WTC11 (cell line): ENCODE data around the gene MTM1. TPM values are rescaled to one million over a fixed set of nuclear protein-coding genes. Genes with fewer than 3 reads are reported as not detected.

ENCODE experiments used
- ATAC-seq: fragments of 200-7000 bp; cut with Tn5 transposase; 2 replicates; pipeline ENCODE4 v1.10.0; 2021; ENCODE audit warnings: mild to moderate bottlenecking, moderate library complexity
- CTCF ChIA-PET: fragments of 300-600 bp; sonication (Branson Sonifier 250); formaldehyde crosslinking; loops from one replicate; lab custom pipeline; 2021; ENCODE audit warnings: antibody characterized with exemption; lab: Charles Lee
- POLR2A ChIA-PET: fragments of 350-600 bp; sonication (Branson Sonifier 250); formaldehyde crosslinking; loops from one replicate; lab custom pipeline; 2021; ENCODE audit warnings: antibody characterized with exemption; lab: Charles Lee
- DNase-seq: peaks from one replicate; pipeline ENCODE4 v3.0.0; 2021; ENCODE audit warnings: low spot score
- H3K27ac Mint-ChIP-seq: 2 replicates; pipeline ENCODE4 v1.8.0; 2021; ENCODE audit warnings: mixed read lengths
- H3K27me3 Mint-ChIP-seq: 2 replicates; pipeline ENCODE4 v1.8.0; 2021; ENCODE audit warnings: low read depth, mild to moderate bottlenecking, moderate library complexity, mixed read lengths
- H3K36me3 Mint-ChIP-seq: 2 replicates; pipeline ENCODE4 v1.8.0; 2021; ENCODE audit warnings: mixed read lengths
- H3K4me1 Mint-ChIP-seq: 2 replicates; pipeline ENCODE4 v1.8.0; 2022; ENCODE audit warnings: mixed read lengths
- H3K4me3 Mint-ChIP-seq: 2 replicates; pipeline ENCODE4 v1.8.0; 2021; ENCODE audit warnings: mild to moderate bottlenecking, moderate library complexity, mixed read lengths
- H3K9me3 Mint-ChIP-seq: 2 replicates; pipeline ENCODE4 v1.8.0; 2021; ENCODE audit warnings: mixed read lengths
- AR ChIP-seq: fragments of 250-450 bp; sonication (Bioruptor Pico); IDR thresholded peaks from 2 replicates; pipeline ENCODE4 v1.9.0; 2021; ENCODE audit warnings: mild to moderate bottlenecking
- CTCF ChIP-seq: fragments of 200-600 bp; IDR thresholded peaks from 2 replicates; pipeline ENCODE4 v1.8.0; 2022; ENCODE audit warnings: antibody characterized with exemption
- E2F1 ChIP-seq: sonication (generic); formaldehyde crosslinking; IDR thresholded peaks from 2 replicates; pipeline ENCODE4 v1.8.0; 2022; ENCODE audit warnings: mild to moderate bottlenecking, missing genetic modification reagents
- E2F4 ChIP-seq: sonication (generic); formaldehyde crosslinking; IDR thresholded peaks from 2 replicates; pipeline ENCODE4 v1.8.1; 2022; ENCODE audit warnings: low read depth, mild to moderate bottlenecking, moderate library complexity, missing genetic modification reagents, borderline replicate concordance
- EMX1 ChIP-seq: fragments of 250-450 bp; sonication (Bioruptor Pico); IDR thresholded peaks from 2 replicates; pipeline ENCODE4 v1.8.0; 2021; ENCODE audit warnings: mild to moderate bottlenecking
- ETV6 ChIP-seq: sonication (generic); formaldehyde crosslinking; IDR thresholded peaks from 2 replicates; pipeline ENCODE4 v1.8.1; 2022; ENCODE audit warnings: mild to moderate bottlenecking, missing genetic modification reagents
- FOXK1 ChIP-seq: sonication (generic); formaldehyde crosslinking; IDR thresholded peaks from 2 replicates; pipeline ENCODE4 v1.8.0; 2022; ENCODE audit warnings: mild to moderate bottlenecking, moderate library complexity, missing genetic modification reagents
- MXD4 ChIP-seq: fragments of 250-450 bp; sonication (Bioruptor Pico); IDR thresholded peaks from 2 replicates; pipeline ENCODE4 v1.8.0; 2021; ENCODE audit warnings: mild to moderate bottlenecking, moderate library complexity, borderline replicate concordance
- NR2C2 ChIP-seq: sonication (generic); formaldehyde crosslinking; IDR thresholded peaks from 2 replicates; pipeline ENCODE4 v1.8.0; 2022; ENCODE audit warnings: mild to moderate bottlenecking, missing genetic modification reagents
- NR3C1 ChIP-seq: sonication (generic); formaldehyde crosslinking; conservative IDR thresholded peaks from 2 replicates; pipeline ENCODE4 v1.8.1; 2023; ENCODE audit warnings: low read depth, mild to moderate bottlenecking, missing genetic modification reagents
- PRDM15 ChIP-seq: sonication (generic); formaldehyde crosslinking; IDR thresholded peaks from 2 replicates; pipeline ENCODE4 v1.8.0; 2022; ENCODE audit warnings: missing genetic modification reagents
- SP1 ChIP-seq: sonication (generic); formaldehyde crosslinking; conservative IDR thresholded peaks from 2 replicates; pipeline ENCODE4 v1.8.1; 2022; ENCODE audit warnings: missing genetic modification reagents
- STAT6 ChIP-seq: sonication (generic); formaldehyde crosslinking; conservative IDR thresholded peaks from 2 replicates; pipeline ENCODE4 v1.8.1; 2023; ENCODE audit warnings: mild to moderate bottlenecking, low read depth, missing genetic modification reagents, moderate library complexity
- TCF7 ChIP-seq: sonication (generic); formaldehyde crosslinking; IDR thresholded peaks from 2 replicates; pipeline ENCODE4 v1.8.0; 2022; ENCODE audit warnings: mild to moderate bottlenecking, low read depth, missing genetic modification reagents, moderate library complexity
- ZNF219 ChIP-seq: sonication (generic); formaldehyde crosslinking; IDR thresholded peaks from 2 replicates; pipeline ENCODE4 v1.8.0; 2023; ENCODE audit warnings: missing genetic modification reagents, mild to moderate bottlenecking, borderline replicate concordance
- ZNF396 ChIP-seq: fragments of 250-450 bp; sonication (Bioruptor Pico); IDR thresholded peaks from 2 replicates; pipeline ENCODE4 v1.8.0; 2021; ENCODE audit warnings: mild to moderate bottlenecking, moderate library complexity, borderline replicate concordance
- total RNA-seq: library from RNA; stranded (reverse); gene quantifications from 3 replicates; pipeline ENCODE4 v1.2.3, GENCODE V29; 2021

Gene MTM1
- total RNA-seq, 1 experiment from 2014 or later, result 10.4 TPM

GRCh38 chrX:150664290-150664689, 95.9 kb downstream of the MTM1 start:
- ChIA-PET CTCF (no interaction called here), POLR2A (no interaction called here)
- Mint-ChIP-seq H3K36me3 (peaks cover 21% of the 10 kb centered on the region), H3K9me3 (no peaks in the 10 kb centered on the region), H3K4me3 (no peak overlapping the region), H3K27ac (no peak overlapping the region), H3K27me3 (no peaks in the 10 kb centered on the region), H3K4me1 (peaks cover 5% of the 10 kb centered on the region)
- DNase-seq (no peak), ATAC-seq (no peak)
- no peak for TF ChIP-seq AR
- TF ChIP-seq TCF7 (CRISPR knock-in tag), result no peak
- no peak for TF ChIP-seq CTCF
- no peak for TF ChIP-seq NR2C2 (CRISPR knock-in tag)
- no peak for TF ChIP-seq STAT6
- TF ChIP-seq NR3C1 (CRISPR knock-in tag), result no peak
- TF ChIP-seq E2F4 (CRISPR knock-in tag), result no peak

GRCh38 chrX:150676221-150676620, 107.8 kb downstream of the MTM1 start:
- no peaks in the 10 kb centered on the region for H3K4me1 Mint-ChIP-seq

More at GRCh38 chrX:150676221-150676620, 107.8 kb downstream of the MTM1 start:
- CTCF ChIA-PET, result no interaction called here
- H3K27ac Mint-ChIP-seq, result no peak overlapping the region
- no peak for TF ChIP-seq FOXK1
- no peak for TF ChIP-seq ZNF219 (CRISPR knock-in tag)
- TF ChIP-seq MXD4 (CRISPR knock-in tag), result no peak
- TF ChIP-seq ZNF396 (CRISPR knock-in tag), result no peak
- no peak for TF ChIP-seq E2F1
- TF ChIP-seq EMX1 (CRISPR knock-in tag), result no peak
- no peak for TF ChIP-seq AR
- TF ChIP-seq NR3C1 (CRISPR knock-in tag), result no peak
- no peak for TF ChIP-seq PRDM15 (CRISPR knock-in tag)
- TF ChIP-seq SP1 (CRISPR knock-in tag), result no peak
- TF ChIP-seq ETV6 (CRISPR knock-in tag), result no peak
- no peak for TF ChIP-seq TCF7 (CRISPR knock-in tag)
- H3K36me3 Mint-ChIP-seq, result no peaks in the 10 kb centered on the region
- ATAC-seq (no peak), DNase-seq (no peak)
- H3K4me3 Mint-ChIP-seq, result no peak overlapping the region
- H3K27me3 Mint-ChIP-seq, result no peaks in the 10 kb centered on the region; the same call in 1 of the 2 replicates
- POLR2A ChIA-PET, result no interaction called here
- peaks cover 6% of the 10 kb centered on the region; the same call in 1 of the 2 replicates for H3K9me3 Mint-ChIP-seq
